Measurements from ENCODE around the gene CBARP. TPM values are rescaled to one million over a fixed set of nuclear protein-coding genes. Genes with fewer than 3 reads are reported as not detected.

The CBARP gene
- total RNA-seq, 1 donor from 2014 or later: 0.96 TPM

- H3K36me3 ChIP-seq: peaks cover 9% of the 10 kb centered on the region
- DNase-seq: no peak
- no peak overlapping the region for H3K27ac ChIP-seq (replicated peaks)
- TF ChIP-seq CTCF (IDR thresholded peaks at IDR 0.05; ENCODE audit: borderline replicate concordance): no peak
- no peak overlapping the region for H3K4me3 ChIP-seq
- no peaks in the 10 kb centered on the region for H3K9me3 ChIP-seq (replicated peaks)
- H3K4me1 ChIP-seq: peaks cover 21% of the 10 kb centered on the region
- H3K27me3 ChIP-seq (ENCODE audit: low read depth): peaks cover 30% of the 10 kb centered on the region
- intact Hi-C loops (cut with micrococcal nuclease): no loop called here
Observed at GRCh38 chr19:1280636-1281568, 43.1 kb upstream of the CBARP start.

- intact Hi-C loops (cut with micrococcal nuclease): no loop called here
- Histone ChIP-seq H3K36me3 (peaks cover 12% of the 10 kb centered on the region), H3K9me3 (replicated peaks) (no peaks in the 10 kb centered on the region), H3K4me1 (peaks cover 27% of the 10 kb centered on the region), H3K27me3 (ENCODE audit: low read depth) (peaks cover 23% of the 10 kb centered on the region), H3K27ac (replicated peaks) (no peak overlapping the region), H3K4me3 (no peak overlapping the region)
- DNase-seq: peak; percentile 81
- peak; percentile 98 for TF ChIP-seq CTCF (IDR thresholded peaks at IDR 0.05; ENCODE audit: borderline replicate concordance)
Observed at GRCh38 chr19:1279782-1280341, 42.1 kb upstream of the CBARP start.

GRCh38 chr19:1278713-1279660 lies 41.2 kb upstream of the CBARP start:
- intact Hi-C loops (cut with micrococcal nuclease): no loop called here
- TF ChIP-seq CTCF (IDR thresholded peaks at IDR 0.05; ENCODE audit: borderline replicate concordance): no peak
- H3K4me1 ChIP-seq: peaks cover 35% of the 10 kb centered on the region

GRCh38 chr19:1278074-1278473 lies 40.3 kb upstream of the CBARP start:
- DNase-seq: no peak
- Histone ChIP-seq H3K9me3 (replicated peaks) (no peaks in the 10 kb centered on the region), H3K4me3 (no peak overlapping the region), H3K36me3 (peaks cover 30% of the 10 kb centered on the region), H3K4me1 (peaks cover 44% of the 10 kb centered on the region), H3K27me3 (ENCODE audit: low read depth) (peaks cover 5% of the 10 kb centered on the region), H3K27ac (replicated peaks) (no peak overlapping the region)
- intact Hi-C loops (cut with micrococcal nuclease): no loop called here
- no peak for TF ChIP-seq CTCF (IDR thresholded peaks at IDR 0.05; ENCODE audit: borderline replicate concordance)

More at GRCh38 chr19:1278713-1279660, 41.2 kb upstream of the CBARP start:
- Histone ChIP-seq H3K27me3 (ENCODE audit: low read depth) (peaks cover 14% of the 10 kb centered on the region), H3K36me3 (peaks cover 20% of the 10 kb centered on the region), H3K27ac (replicated peaks) (no peak overlapping the region), H3K4me3 (no peak overlapping the region), H3K9me3 (replicated peaks) (no peaks in the 10 kb centered on the region)
- DNase-seq: no peak

- Histone ChIP-seq H3K27ac (replicated peaks) (no peak overlapping the region), H3K36me3 (peaks cover 40% of the 10 kb centered on the region), H3K27me3 (ENCODE audit: low read depth) (no peaks in the 10 kb centered on the region), H3K4me3 (no peak overlapping the region), H3K4me1 (peaks cover 55% of the 10 kb centered on the region), H3K9me3 (replicated peaks) (no peaks in the 10 kb centered on the region)
- TF ChIP-seq CTCF (IDR thresholded peaks at IDR 0.05; ENCODE audit: borderline replicate concordance): no peak
- intact Hi-C loops (cut with micrococcal nuclease): no loop called here
- no peak for DNase-seq
Observed at GRCh38 chr19:1277061-1277460, 39.3 kb upstream of the CBARP start.
